ENCODE results near the gene LYZL6. TPM values are rescaled to one million over a fixed set of nuclear protein-coding genes. Genes with fewer than 3 reads are reported as not detected.

Gene LYZL6, protein sequence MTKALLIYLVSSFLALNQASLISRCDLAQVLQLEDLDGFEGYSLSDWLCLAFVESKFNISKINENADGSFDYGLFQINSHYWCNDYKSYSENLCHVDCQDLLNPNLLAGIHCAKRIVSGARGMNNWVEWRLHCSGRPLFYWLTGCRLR
- total RNA-seq: not detected

DNA sequence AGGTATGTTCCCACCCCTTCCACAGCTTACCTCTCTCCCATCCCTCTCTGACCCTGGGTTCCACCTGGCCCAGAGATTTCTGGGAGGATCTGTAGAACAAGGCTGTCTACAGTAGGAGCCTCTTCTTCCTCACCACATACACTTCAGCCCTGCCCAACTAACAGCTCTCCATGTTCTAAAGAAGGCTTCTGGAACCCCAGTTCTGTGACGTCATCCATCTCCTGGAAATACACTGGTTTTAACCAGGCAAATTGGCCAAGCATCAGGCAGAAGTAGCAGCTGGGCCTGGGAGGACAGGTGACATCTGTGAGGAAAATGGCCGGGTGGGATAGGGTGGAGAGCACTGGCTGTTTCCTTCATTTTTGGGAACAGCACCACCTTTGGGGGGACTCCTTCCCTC, at the start of gene LYZL6:
Gene LYZL6, minus strand, starts transcription at position 177 of the 400 bp plus-strand sequence. CDS start 4,357 bp downstream, outside the sequence.
- DNase-seq (ENCODE audit: low spot score): no peak

DNA sequence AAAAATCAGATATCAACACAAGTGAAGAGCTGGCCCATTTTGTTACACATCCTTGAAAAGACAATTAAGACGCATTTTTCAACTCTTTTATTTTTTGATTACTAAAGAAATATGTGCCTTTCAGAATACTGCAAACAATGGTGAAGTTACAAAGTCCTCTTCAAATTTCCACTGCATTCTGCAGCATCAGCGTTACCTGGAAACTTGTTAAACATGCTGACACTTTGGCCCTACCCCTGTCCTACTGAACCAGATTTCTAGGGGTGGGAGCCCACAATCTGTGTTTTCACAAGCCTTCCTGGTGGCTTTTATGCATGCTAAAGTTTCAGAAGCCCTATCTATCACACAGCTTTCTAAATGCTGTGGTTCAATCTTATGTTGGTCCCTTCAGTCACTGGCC, 47.6 kb upstream of the LYZL6 start:
- DNase-seq (ENCODE audit: low spot score): no peak

DNA sequence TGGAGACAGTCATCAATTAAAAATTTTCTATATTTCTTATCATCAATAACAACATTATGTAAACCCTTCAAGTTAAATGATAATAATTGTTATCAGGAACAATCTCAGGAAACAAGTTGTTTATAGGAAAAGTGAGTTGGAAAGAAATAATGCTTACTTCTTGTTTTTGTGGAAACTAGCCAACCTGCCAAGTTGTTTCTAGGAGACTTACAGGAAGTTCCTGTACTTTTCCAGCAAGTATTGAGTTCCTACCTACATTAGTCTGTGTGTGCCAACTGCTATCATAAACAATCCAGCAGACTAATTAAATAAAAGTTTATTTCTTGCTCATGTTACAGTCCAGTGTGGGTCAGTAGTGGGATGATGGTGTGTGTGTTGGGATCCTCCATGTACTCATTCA, 44.7 kb upstream of the LYZL6 start:
- peak; percentile 26 for DNase-seq (ENCODE audit: low spot score)

DNA sequence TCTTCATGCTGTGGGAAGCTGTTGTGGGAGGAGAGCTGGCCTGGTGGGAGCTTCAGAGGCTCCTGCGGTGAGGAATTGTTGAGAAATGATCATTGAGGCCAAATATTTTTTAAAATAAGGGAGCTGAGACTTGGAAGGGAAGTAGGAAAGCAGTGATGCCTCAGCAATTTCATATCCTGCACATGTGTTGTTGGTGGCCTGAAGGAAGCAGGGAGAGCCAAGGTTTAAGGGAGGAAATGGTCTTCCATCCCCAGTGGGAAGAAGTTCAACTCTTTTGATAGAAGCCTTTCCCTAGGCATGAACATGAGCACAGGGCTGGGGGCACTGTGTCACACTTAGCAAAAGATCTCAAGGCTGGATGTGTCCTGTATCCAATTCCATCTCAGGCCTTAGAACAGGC, 43.1 kb upstream of the LYZL6 start, which contains the start of gene CCL14:
Gene CCL14, minus strand, starts transcription at position 87 of the 400 bp plus-strand sequence. Its CDS starts 80 bp downstream, at position 7.
- DNase-seq (ENCODE audit: low spot score): no peak

DNA sequence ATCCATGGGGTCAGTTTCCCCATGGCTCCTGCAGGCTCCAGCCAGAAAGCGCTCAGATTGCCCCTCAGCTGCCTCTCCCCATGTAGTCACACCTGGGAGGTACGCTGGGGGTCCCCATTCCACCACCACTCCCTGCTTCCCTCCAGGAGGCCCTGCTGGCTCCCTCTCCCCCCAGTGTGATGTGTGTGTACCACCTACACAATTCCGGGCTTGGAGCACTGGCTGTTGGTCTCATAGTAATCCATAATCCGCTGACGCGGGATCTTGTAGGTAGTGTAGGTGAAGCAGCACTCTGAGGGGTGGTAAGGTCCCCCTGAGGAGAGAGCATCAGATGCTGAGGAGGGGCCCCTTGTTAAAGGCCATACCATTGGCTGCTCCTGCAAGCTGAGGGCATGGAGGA, 40.6 kb upstream of the LYZL6 start:
- peak; percentile 41 for DNase-seq (ENCODE audit: low spot score)

DNA sequence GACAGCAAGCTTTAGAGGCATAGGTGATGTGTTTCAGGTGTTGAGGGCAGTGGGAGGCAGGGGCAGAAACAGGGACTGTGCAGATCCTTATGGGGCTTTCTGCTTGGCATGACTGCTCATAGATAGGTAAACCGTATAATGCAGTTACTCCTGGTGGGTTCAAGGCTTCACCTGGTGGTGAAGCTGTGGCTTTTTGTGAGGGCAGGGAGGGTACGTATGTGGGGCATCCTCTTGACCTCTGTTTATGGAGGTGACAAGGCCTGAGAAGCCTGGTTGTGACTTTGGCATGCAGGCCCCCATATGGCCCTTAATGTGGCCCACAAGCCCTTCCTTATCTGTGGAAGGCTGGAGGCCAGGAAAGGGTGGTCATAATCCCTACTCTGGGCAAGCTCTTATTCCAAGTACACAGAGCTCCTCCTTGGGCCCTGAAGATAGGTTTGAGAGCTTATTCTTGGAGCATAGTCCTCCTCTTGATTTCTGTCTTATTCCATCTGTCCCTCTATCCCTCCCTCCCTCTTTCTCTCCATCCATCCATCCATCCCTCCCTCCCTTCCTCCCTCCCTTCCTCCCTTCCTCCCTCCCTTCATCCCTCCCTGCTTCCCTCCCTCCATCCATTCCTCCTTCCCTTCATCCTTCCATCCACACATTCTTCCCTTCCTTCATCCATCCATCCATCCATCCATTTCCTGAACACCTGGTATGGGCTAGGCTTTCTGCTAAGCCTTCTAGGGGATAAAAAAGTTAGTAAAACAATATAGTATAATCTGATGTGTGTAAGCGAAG, 39.1 kb upstream of the LYZL6 start:
- DNase-seq (ENCODE audit: low spot score): peak; percentile 8

DNA sequence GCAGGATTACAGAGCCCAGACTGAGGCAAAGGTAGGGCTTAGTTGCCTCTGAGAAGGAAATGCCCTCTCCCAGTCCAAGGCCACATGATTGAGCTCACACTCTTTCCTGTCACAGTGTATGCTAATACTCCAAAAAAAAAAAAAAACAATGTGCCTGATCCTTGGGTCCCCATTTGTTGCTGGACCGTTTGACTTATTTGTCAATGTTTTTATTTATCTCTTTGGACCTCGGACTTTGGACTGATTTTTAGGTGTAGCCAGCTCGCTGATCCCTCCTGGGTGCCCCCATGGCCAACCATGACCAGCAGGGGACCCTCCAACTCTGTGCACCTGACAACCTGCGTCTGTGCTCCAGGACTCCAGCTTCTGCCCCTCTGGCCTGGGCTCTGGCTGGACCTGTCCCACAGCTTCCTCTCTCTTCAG, 38.4 kb upstream of the LYZL6 start:
- DNase-seq (ENCODE audit: low spot score): no peak

DNA sequence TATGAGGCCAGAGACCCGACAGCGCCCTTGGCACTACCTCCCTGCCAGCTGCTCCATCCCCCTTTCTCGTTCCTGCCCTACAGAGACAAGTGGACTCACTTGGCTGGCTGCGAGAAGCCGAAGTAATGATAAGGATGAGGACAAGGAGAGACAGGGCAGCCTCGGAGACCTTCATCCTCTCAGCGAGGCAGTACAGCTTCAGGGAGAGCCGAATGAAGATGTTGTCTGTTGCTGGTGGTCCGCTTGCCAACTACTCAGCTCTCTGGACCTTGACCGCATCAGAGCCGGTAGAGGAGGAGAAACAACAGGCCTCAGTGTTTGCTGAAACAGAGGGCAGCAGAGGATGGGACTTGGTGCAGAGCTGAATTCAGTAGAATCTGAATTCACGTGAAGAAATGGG, 37.7 kb upstream of the LYZL6 start, which contains the start of gene CCL16:
Gene CCL16, minus strand, starts transcription at position 252 of the 400 bp plus-strand sequence. Its CDS starts 77 bp downstream, at position 175.
- DNase-seq (ENCODE audit: low spot score): no peak

DNA sequence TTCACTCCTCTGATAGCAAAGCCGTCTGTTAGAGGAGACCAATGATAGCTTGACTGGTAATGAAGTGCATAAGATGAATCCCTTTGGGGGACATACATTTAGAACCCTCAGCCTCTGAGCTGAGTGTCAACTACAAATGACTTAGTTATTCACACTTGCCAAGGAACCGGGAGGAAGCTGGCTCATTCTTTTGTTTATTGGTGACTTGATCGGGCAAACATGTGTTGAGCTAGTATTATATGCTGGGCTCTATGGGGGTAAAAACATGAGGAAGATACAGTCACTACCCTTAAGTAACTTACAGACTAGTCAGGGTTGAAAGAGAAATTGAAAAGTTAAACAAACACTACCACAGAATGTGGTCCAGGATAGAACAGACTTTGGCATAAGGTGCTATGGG, 34.8 kb upstream of the LYZL6 start:
- DNase-seq (ENCODE audit: low spot score): no peak

DNA sequence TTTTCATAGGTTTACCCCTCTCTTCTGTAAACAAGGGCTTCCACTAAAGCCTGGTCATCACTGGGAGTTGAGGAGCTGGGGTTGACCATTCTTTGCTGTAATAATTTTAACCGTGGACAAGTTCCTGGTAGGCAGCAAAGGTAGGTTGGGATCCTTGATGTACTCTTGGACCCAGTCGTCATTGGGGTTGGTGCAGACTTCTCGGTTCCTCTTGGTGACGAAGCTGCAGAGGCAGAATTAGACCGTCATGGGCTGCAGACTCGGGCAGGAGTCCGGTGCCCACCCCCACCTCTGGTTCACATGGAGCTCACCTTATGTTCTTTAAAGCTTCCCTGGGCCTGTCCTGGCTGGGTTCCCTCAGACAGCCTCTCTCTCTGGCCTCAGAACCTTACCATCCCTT, 34.0 kb upstream of the LYZL6 start:
- no peak for DNase-seq (ENCODE audit: low spot score)

DNA sequence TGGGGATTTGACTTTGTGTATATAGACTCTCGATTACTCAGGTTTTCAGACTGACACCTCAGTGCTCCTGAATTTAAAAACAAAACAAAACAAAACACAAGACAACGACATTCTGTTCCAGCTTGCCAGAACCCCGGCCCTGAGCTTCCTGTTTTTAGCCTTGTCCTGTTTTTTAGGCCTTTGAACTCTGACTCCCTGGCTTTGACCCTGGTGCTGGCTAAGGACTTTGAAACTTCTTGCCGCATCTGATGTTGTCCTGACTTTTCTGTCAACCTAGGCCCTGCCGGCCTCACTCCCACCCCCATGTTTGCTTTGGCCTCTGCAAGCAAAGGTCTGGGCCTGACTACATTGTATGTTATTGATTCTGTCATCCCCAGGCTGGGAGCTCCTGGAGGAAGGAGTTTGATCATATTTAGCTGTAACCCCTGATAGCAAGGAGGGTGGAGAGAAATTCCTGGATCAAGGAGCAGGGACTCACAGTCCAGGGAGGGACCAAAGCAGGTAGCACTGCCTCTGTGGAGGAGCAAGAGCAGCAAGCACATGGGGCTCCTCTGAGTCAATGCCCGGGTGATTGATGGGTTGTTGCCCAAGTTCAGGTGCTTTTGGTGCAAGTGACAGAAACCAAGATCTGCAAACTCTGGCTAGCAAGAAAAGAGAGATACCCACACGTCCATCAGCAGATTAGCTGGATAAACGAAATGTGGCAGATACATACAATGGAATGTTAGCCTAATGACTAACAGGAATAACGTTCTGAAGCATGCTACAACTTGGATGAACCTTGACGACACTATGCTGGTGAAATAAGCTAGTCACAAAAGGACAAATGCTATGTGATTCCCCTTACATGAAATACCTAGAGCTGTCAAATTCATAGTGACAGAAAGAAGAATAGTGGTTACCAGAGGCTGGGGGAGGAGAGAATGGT, 30.1 kb upstream of the LYZL6 start:
- DNase-seq (ENCODE audit: low spot score): peak; percentile 48

DNA sequence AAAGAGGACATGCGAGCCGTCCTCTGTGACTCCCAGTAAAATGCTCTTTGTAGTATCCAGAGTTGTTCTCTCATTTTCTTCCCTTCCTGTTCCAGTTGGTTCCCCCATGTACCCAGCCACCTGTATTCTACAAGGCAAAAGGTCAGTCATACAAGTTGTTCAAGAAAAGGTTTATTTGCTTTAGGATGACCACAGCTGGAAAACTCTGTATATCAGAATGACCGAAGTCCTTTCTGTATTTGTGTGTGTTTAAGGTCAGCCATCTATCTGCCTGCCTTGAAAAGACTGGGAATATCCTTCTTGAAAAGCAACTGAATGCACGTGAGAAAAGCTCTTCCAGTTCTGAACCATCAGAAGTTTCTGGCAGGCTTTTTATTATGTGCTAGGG, 29.4 kb upstream of the LYZL6 start:
- DNase-seq (ENCODE audit: low spot score): peak; percentile 17

DNA sequence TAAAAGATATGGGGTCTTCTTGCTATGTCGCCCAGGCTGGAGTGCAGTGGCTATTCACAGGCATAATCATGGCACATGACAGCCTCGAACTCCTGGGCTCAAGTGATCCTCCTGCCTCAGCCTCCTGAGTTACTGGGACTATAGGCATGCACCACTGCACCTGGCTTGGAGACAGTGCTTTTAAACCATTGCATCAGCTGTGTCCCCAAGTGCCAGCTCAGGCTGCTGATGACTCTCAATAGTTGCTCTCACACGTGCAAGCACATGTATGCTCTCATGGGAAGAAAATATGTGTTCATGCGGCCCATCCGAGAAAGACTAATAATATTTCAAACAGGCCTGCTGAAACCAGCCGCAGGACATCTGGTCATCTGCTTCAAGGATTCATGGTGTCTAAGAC, 29.0 kb upstream of the LYZL6 start:
- DNase-seq (ENCODE audit: low spot score): peak; percentile 20

DNA sequence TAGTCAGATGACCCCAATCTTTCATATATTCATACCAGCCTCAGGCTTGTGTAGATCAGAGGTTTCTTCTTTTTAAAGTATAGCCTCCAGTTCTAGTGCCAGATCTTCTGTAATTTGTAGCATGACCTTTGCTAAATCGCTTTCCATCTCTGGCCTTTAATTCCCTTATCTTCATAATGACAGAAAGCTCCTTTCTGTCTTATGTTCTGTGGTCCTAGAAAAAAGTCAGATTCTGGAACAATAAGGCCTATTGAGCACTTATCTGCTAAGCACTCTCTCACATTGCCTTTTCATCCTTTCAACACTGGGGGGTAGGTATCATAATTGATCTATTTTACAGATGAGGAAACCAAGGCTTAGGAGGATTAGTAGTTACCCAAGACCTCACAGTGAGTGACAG, 28.6 kb upstream of the LYZL6 start:
- no peak for DNase-seq (ENCODE audit: low spot score)

DNA sequence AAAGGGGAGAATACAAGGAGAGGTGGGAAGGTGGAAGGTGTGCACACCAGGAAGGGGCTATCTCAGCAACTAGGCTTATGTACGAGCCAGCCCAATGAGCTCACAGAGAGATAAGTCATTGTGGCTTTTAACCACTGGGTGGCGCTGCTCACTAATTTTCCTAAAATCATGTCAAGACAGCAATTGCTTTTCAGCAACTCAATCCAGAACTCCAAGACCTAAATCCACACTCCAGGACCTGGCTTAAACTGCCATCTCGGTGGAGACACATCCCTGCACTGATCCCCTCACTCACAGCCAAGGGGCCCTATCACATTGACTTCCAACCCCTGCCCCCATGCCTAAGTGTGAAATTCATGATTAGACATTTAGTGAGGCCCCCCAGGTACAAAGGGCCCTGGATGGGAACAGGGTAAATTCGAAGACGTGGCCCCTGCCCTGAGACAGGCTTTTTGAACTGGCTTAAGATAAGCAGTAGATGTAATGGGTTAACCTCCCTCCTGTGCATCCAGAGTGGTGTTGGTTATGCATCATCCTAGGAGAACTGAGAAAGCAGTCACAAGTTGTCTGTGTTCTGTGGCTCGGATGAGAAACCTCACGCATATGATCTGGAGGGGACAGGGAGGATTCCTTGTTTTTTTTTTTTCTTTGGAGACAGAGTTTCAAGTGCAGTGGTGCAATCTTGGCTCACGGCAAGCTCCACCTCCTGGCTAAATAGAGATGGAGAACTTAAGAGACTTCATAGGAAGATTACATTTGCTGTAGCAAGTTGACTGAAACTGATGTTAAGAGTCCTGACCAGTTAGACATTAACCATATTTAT, 26.3 kb upstream of the LYZL6 start:
- DNase-seq (ENCODE audit: low spot score): peak; percentile 87

DNA sequence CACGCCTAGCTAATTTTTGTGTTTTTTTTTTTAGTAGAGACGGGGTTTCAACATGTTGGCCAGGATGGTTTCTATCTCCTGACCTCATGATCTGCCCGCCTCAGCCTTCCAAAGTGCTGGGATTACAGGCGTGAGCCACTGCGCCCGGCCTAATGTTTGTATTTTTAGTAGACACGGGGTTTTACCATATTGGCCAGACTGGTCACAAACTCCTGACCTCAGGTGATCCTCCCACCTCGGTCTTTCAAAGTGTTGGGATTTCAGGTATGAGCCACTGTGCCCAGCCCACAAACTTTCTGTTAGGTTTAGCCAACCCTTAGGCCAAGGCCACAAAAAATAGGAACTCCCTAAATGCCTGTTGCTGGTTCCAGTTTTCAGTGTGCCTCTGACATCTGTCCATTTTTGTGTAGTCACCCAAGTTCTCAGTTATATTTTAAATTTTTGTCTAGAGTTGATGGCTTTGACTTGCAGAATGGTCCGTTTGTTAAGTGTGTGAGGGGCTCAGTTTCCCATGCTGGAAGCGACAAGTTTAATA, 25.1 kb upstream of the LYZL6 start:
- DNase-seq (ENCODE audit: low spot score): peak; percentile 10

DNA sequence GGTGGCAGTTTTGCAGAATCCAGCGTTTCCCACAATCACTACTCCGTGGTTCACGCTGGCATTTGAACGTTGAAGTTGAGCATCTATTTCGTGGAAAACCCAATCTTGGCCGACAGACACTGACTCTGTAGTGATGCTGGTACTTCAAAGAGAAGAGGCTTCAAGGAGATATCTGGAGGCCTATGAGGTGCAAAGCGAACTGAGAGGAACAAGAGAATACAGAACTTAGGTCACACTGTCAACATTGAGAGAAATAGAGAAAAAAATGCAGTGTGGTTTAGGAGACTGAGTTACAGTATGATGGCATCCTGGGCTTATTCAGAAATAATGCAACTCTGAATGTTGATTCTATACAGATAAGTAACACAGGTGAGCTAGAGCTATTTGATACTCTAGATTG, 21.8 kb upstream of the LYZL6 start:
- DNase-seq (ENCODE audit: low spot score): no peak

DNA sequence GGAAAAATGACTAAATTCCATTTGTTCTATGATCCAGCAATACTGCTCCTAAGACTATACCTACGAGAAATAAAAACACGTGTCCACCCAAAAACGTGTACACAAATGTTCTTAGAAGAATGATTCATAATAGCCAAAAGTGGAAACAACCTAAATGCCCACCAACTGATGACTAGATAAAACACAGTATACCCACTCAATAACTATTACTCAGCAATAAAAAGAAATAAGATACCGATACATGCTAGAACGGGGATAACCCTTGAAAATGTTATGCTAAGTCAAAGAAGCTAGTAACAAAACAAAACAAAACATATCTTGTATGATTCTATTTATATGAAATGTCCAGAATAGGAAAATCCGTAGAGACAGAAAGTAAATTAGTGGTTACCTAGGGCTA, 20.1 kb upstream of the LYZL6 start:
- no peak for DNase-seq (ENCODE audit: low spot score)

DNA sequence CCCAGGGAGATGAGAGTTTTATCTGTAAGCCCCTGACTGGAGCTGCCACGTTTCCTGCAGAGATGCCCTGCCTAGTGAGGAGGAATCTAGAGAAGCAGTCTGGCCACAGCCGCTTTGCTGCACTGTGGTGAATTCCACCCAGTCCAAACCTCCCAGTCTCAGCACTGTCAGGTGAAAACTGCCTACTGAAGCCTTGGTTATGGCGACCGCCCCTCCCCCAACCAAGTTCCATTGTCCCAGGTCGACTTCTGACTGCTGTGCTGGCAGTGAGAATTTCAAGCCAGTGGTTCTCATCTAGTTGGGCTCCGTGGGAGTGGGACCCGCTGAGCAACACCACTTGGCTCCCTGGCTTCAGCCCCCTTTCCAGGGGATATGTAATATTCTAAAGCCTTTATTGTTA, 10.2 kb upstream of the LYZL6 start:
- DNase-seq (ENCODE audit: low spot score): no peak

DNA sequence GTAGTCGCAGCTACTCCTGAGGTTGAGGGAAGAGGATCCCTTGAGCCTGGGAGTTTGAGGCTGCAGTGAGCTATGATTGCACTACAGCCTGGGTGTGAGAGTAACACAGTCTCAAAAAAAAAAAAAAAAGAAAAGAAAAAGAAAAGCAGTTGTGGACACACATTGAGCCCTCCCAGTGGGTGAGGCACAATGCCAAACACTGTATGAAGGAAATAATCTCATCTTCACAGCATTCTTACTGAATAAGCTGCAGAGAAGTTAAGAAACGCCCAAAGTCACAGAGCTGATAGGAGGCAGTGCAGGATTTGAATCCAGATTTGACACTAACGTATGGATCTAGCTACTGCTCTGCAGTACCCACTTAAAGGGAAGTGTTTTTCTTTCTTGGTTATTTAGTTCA, 5.9 kb upstream of the LYZL6 start:
- no peak for DNase-seq (ENCODE audit: low spot score)

DNA sequence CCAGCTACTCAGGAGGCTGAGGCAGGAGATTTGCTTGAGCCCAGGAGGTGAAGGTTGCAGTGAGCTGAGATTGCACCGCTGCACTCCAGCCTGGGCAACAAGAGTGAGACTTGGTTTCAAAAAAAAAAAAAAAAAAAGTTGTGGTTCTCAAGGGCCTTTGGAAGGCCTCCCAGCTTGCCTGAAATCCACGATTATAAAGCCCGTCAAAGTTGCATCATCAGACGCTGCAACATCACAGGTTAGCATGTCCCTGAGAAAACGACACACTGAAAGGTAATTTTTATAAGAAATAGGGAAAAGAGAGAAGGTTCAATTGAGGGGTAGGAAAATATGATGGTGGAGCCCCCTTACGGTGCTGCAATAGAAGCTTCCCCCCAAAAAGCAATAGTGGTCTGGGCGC, 4.6 kb upstream of the LYZL6 start:
- no peak for DNase-seq (ENCODE audit: low spot score)

Data from ureter (tissue), 1 donor.